ENCODE results near the gene INPP5A.

Gene INPP5A

GRCh38 chr10:132610071-132610701 is 72.6 kb downstream of the INPP5A start:
- DNase-seq, result no peak
- H3K27me3 ChIP-seq (replicated peaks), result no peaks in the 10 kb centered on the region
- H3K4me3 ChIP-seq (ENCODE audit: low read depth, low read length), result no peak overlapping the region
- TF ChIP-seq CTCF (IDR thresholded peaks at IDR 0.05; ENCODE audit: low read depth, low read length, missing control alignments), result no peak
- in situ Hi-C loops (cut with HindIII; ENCODE audit: low pct_ligation_motif_present, low sequenced_read_pairs), result no loop called here
- H3K36me3 ChIP-seq (replicated peaks), result no peaks in the 10 kb centered on the region
- no peak overlapping the region for H3K27ac ChIP-seq

- in situ Hi-C loops (cut with HindIII; ENCODE audit: low pct_ligation_motif_present, low sequenced_read_pairs), result no loop called here
- Histone ChIP-seq H3K36me3 (replicated peaks) (no peaks in the 10 kb centered on the region), H3K27ac (no peak overlapping the region), H3K4me3 (ENCODE audit: low read depth, low read length) (no peak overlapping the region), H3K27me3 (replicated peaks) (no peaks in the 10 kb centered on the region)
- no peak for TF ChIP-seq CTCF (IDR thresholded peaks at IDR 0.05; ENCODE audit: low read depth, low read length, missing control alignments)
- no peak for DNase-seq
Measured at GRCh38 chr10:132611026-132611910, 73.7 kb downstream of the INPP5A start.

GRCh38 chr10:132611986-132612385 is 74.4 kb downstream of the INPP5A start:
- no peak for DNase-seq
- in situ Hi-C loops (cut with HindIII; ENCODE audit: low pct_ligation_motif_present, low sequenced_read_pairs), result no loop called here
- Histone ChIP-seq H3K4me3 (ENCODE audit: low read depth, low read length) (no peak overlapping the region), H3K27ac (no peak overlapping the region), H3K36me3 (replicated peaks) (no peaks in the 10 kb centered on the region), H3K27me3 (replicated peaks) (no peaks in the 10 kb centered on the region)
- TF ChIP-seq CTCF (IDR thresholded peaks at IDR 0.05; ENCODE audit: low read depth, low read length, missing control alignments), result no peak

- no peaks in the 10 kb centered on the region for H3K27me3 ChIP-seq (replicated peaks)
- no peak for DNase-seq
- TF ChIP-seq CTCF (IDR thresholded peaks at IDR 0.05; ENCODE audit: low read depth, low read length, missing control alignments), result no peak
Measured at GRCh38 chr10:132612571-132613504, 75.3 kb downstream of the INPP5A start.

GRCh38 chr10:132613566-132614348 is 76.2 kb downstream of the INPP5A start:
- TF ChIP-seq CTCF (IDR thresholded peaks at IDR 0.05; ENCODE audit: low read depth, low read length, missing control alignments), result no peak
- Histone ChIP-seq H3K4me3 (ENCODE audit: low read depth, low read length) (no peak overlapping the region), H3K27ac (no peak overlapping the region), H3K36me3 (replicated peaks) (no peaks in the 10 kb centered on the region), H3K27me3 (replicated peaks) (no peaks in the 10 kb centered on the region)
- no peak for DNase-seq
- in situ Hi-C loops (cut with HindIII; ENCODE audit: low pct_ligation_motif_present, low sequenced_read_pairs), result no loop called here

More at GRCh38 chr10:132612571-132613504, 75.3 kb downstream of the INPP5A start:
- Histone ChIP-seq H3K4me3 (ENCODE audit: low read depth, low read length) (no peak overlapping the region), H3K27ac (no peak overlapping the region), H3K36me3 (replicated peaks) (no peaks in the 10 kb centered on the region)
- in situ Hi-C loops (cut with HindIII; ENCODE audit: low pct_ligation_motif_present, low sequenced_read_pairs), result no loop called here
